Right atrium auricular region (tissue), 2 donors: ENCODE data around the gene GRIK1. TPM values are rescaled to one million over a fixed set of nuclear protein-coding genes. Genes with fewer than 3 reads are reported as not detected.

Experiments used
- DNase-seq: peaks from one replicate; pipeline ENCODE4 v3.0.0-alpha.2; 2019; ENCODE audit warnings: low spot score
- H3K27ac ChIP-seq, 2 donors: fragments of 200-600 bp; sonication (generic); 1 replicate in 1 of 2; 2 replicates in 1 of 2; pipeline ENCODE4 v1.5.1; 2016 to 2019
- H3K27me3 ChIP-seq, 2 donors: fragments of 200-600 bp; sonication (generic); one replicate each; pipeline versions ENCODE4 v1.5.1 to v1.6.0; 2017 to 2019
- H3K36me3 ChIP-seq: fragments of 200-600 bp; sonication (generic); one replicate; pipeline ENCODE4 v1.5.1; 2016
- H3K4me1 ChIP-seq, 2 donors: fragments of 200-600 bp; sonication (generic); one replicate each; pipeline versions ENCODE4 v1.5.1 to v1.6.0; 2017 to 2019
- H3K4me3 ChIP-seq, 2 donors: fragments of 200-600 bp; sonication (generic); 1 replicate in 1 of 2; 2 replicates in 1 of 2; pipeline ENCODE4 v1.5.1; 2017 to 2019; ENCODE audit warnings: mild to moderate bottlenecking in 1 of 2, moderate library complexity in 1 of 2
- H3K9me3 ChIP-seq, 2 donors: fragments of 200-600 bp; sonication (generic); one replicate each; pipeline ENCODE4 v1.5.1; 2019
- total RNA-seq, 2 donors: library from RNA; depleted of rRNA; stranded (reverse); fragments of >200 nt; gene quantifications; one replicate each; pipeline ENCODE4 v1.1.0, GENCODE V29; 2016
- TF ChIP-seq, protein P1 (sequence below), 2 donors: fragments of 200-600 bp; sonication (generic); IDR thresholded peaks; one replicate each; pipeline ENCODE4 v1.5.1; 2019; ENCODE audit warnings: antibody characterized with exemption in 2 of 2

GRIK1 gene
- total RNA-seq, 2 donors from 2014 or later, result not detected

DNA sequence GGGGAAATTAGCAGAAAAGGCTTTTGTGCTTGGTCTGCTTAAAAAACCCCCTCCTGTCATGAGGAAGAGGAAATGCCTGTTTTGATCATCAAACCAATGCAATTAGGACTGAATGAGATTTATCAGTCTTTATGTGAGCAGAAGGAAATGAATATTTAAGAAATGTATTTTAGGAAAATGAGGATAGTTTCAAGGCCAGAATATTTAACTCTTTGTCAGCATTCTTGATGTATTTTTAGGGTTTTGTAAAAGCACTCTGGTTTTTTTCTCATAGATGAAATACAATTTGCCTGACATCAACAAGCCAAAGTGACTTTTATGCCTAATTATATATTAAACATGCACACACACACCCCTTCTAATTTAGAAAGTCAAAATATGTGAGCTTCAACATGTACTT is 213.8 kb downstream of the GRIK1 start:
- Histone ChIP-seq H3K27ac (no peak overlapping the region), H3K4me1 (no peaks in the 10 kb centered on the region), H3K4me3 (no peak overlapping the region), H3K36me3 (no peaks in the 10 kb centered on the region), H3K27me3 (no peaks in the 10 kb centered on the region), H3K9me3 (no peaks in the 10 kb centered on the region)
- no peak for DNase-seq
- TF ChIP-seq, protein P1, sequence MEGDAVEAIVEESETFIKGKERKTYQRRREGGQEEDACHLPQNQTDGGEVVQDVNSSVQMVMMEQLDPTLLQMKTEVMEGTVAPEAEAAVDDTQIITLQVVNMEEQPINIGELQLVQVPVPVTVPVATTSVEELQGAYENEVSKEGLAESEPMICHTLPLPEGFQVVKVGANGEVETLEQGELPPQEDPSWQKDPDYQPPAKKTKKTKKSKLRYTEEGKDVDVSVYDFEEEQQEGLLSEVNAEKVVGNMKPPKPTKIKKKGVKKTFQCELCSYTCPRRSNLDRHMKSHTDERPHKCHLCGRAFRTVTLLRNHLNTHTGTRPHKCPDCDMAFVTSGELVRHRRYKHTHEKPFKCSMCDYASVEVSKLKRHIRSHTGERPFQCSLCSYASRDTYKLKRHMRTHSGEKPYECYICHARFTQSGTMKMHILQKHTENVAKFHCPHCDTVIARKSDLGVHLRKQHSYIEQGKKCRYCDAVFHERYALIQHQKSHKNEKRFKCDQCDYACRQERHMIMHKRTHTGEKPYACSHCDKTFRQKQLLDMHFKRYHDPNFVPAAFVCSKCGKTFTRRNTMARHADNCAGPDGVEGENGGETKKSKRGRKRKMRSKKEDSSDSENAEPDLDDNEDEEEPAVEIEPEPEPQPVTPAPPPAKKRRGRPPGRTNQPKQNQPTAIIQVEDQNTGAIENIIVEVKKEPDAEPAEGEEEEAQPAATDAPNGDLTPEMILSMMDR (IDR thresholded peaks at IDR 0.05), result no peak

DNA sequence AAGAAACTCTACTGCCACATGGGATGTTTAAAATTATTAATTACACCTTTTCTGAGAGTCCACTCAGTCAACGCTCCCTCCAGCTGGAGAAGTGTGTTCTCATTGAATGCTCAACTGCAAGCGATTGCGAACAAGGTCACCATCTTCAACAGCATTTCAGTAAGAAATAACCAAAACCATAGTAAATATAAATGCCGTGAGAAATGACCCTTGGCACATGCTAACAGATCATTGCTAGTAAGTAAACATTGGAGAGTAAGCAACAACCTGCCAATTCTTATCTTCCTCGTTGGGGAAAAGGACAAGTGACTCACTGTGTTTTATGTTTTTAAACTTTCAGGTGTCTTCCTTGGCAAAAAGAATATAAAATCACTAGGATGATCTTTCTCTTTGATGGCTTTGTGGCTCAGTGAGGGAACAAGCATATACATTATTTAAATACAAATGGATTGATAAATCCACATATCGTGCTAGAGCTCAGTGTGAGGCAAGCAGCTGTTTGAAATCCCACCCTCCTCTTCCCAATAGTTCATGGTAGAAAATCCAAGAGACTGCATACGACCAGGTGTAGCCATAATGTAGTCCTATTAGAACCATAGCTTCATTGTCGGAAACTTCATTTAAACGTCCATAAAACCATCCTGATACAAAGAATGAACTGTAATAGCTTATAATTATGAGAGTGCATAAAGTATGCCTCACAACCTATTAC is 214.6 kb downstream of the GRIK1 start:
- no peak overlapping the region for H3K27ac ChIP-seq
- H3K36me3 ChIP-seq, result no peaks in the 10 kb centered on the region
- H3K4me3 ChIP-seq, result no peak overlapping the region
- no peak for DNase-seq
- H3K4me1 ChIP-seq, result no peaks in the 10 kb centered on the region
- no peaks in the 10 kb centered on the region for H3K27me3 ChIP-seq
- H3K9me3 ChIP-seq, result no peaks in the 10 kb centered on the region
- TF ChIP-seq, protein P1 (IDR thresholded peaks at IDR 0.05), result no peak

DNA sequence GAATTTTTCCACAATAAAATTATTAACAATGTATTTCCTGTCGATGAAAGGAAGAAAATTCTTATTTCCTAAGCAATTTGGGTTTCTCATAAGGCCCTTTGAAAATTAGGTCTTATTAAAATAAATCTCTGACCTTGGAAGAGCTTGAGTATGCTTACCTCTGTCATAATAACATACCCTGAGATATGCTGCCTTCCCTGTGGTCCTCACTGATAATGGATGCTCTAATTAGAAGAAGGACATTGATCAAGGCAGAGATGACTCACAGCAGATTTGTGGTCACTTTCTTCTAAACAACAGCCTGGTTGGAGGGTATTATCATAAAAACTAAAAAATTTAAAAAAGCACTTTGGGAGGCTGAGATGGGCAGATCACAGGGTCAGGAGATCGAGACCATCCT is 217.8 kb downstream of the GRIK1 start:
- H3K27me3 ChIP-seq, result no peaks in the 10 kb centered on the region
- no peaks in the 10 kb centered on the region for H3K36me3 ChIP-seq
- no peak overlapping the region for H3K4me3 ChIP-seq
- DNase-seq, result no peak
- H3K9me3 ChIP-seq, result no peaks in the 10 kb centered on the region
- TF ChIP-seq, protein P1 (IDR thresholded peaks at IDR 0.05), result no peak
- no peaks in the 10 kb centered on the region for H3K4me1 ChIP-seq
- no peak overlapping the region for H3K27ac ChIP-seq

DNA sequence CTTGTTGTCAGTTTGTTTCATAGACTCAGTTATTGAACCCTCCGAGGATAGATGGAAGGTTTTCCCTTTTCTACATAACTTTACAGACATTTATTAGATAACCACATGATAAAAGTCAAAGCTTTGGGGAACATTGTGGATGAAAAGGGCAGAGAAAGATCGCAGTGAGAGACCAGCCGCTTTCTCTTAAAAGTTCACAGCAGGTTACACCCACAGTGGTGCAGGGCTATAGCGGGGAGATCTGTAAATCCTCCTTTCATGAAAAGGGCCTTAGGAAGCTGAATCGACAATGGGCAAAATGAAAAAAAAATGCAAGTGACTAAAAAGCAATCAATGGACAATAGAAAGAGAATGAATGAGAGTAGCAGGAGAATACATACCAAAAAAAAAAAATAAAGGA is 218.6 kb downstream of the GRIK1 start:
- no peak for DNase-seq
- Histone ChIP-seq H3K4me3 (no peak overlapping the region), H3K36me3 (no peaks in the 10 kb centered on the region), H3K9me3 (no peaks in the 10 kb centered on the region), H3K27me3 (no peaks in the 10 kb centered on the region), H3K27ac (no peak overlapping the region), H3K4me1 (no peaks in the 10 kb centered on the region)
- TF ChIP-seq, protein P1 (IDR thresholded peaks at IDR 0.05), result no peak

DNA sequence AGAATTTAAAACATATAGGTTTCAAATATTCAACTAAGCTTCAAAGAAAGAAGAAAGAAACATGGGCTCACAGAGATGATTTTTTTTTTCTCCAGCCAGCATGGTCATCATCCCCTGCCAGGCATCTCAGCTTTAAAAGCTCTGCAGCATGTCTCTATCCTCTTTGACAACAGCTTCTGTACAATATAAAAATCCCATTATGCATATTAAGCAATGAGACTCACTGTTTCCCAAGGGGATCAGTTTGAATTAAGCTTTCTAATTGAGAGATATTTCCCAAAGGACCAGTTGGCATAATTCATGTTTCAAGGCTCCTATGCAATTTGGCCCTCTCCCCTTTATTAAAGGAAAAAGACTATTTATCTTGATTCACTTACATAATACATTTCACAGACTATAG is 220.3 kb downstream of the GRIK1 start:
- no peak for DNase-seq
- TF ChIP-seq, protein P1 (IDR thresholded peaks at IDR 0.05), result no peak
- H3K9me3 ChIP-seq, result no peaks in the 10 kb centered on the region
- no peaks in the 10 kb centered on the region for H3K4me1 ChIP-seq
- no peaks in the 10 kb centered on the region for H3K36me3 ChIP-seq
- no peak overlapping the region for H3K4me3 ChIP-seq
- no peaks in the 10 kb centered on the region for H3K27me3 ChIP-seq
- H3K27ac ChIP-seq, result no peak overlapping the region
